GM19025 (cell line): ENCODE measurements around the gene RNU1-4.
"Not testable (repeated sequence)": the region's sequence is repeated elsewhere in the genome, so short reads cannot be mapped to it uniquely, and the experiment has no call there.

Source experiments
- ATAC-seq: cut with Tn5 transposase; IDR thresholded peaks from one replicate; pipeline ENCODE4 v1.9.1; 2021; ENCODE audit warnings: mild to moderate bottlenecking, low read depth, moderate library complexity; ENCODE audit not compliant: unreplicated experiment

RNU1-4 gene

GRCh38 chr1:16764820-16765655 is 24.7 kb downstream of the RNU1-4 start:
- not testable (repeated sequence) for ATAC-seq

DNA sequence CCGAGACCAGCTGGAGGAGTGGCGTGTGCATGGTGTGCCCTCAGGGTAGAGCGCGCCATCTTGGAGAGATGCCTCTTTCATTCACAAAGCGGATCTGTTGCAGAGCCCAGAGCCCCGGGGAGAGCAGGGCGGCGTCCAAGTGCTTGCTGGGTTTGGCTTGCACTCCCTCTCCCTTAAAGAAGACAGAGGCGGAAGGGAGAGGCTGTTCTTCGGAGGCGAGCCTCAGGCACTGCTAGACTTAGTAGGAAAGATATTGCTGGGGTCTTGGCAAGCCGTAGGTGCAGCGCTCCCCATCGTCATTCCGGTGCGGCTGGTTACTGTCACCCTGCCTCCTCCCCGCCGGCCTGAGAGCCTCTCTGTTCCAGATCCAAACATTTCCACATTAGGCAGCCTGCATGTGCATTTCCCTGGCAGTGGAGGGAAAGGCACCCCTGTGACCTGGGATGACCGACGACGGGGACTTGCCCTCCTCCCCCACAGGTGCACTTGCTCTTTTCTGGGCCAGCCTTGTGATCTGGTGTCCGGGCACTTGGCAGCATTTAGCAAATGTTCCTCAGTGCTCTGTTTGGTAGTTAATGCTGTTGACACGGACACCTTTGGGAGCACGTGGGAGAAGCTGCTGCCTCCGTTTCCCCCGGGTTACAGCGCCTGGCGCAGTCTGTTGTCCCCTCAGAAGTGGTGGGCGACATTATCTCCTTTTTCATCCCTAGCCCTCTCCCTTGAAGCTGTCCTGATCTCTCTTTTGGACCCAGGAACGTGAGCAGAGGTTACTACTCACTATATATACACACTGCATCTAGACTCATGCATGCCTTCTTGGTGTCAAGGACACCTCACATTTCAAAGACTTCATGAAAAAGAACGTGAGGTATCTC is 25.7 kb downstream of the RNU1-4 start:
- ATAC-seq = not testable (repeated sequence)

DNA sequence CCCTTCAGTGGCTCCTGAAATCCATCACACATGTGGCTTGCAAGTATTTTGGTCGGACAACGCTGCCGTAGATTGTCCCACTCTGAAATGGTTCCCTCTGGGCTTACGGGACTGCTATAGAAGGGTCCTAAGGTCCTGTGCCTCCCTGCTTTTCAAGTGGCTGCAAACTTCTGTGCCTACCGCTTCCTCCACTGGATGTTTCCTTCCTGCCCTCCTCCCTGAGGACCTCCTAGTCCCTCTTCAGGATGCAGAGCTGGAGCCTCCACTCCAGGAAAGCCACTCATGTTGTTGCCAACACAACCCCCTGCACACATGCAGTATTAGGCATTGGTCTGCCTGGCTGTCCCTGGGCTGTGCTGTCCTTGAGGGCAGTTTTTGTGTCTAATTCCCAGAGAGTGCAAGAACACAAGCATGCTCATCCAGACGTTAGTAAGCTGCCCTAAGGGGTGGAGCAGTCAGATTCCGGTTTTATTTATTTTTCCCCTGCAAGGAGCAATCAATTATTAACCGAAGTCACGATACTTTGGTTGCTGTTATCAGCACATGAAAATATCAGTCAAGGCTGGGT is 26.5 kb downstream of the RNU1-4 start:
- ATAC-seq = not testable (repeated sequence)

- not testable (repeated sequence) for ATAC-seq
Observed at GRCh38 chr1:16770139-16770759, 29.9 kb downstream of the RNU1-4 start.

DNA sequence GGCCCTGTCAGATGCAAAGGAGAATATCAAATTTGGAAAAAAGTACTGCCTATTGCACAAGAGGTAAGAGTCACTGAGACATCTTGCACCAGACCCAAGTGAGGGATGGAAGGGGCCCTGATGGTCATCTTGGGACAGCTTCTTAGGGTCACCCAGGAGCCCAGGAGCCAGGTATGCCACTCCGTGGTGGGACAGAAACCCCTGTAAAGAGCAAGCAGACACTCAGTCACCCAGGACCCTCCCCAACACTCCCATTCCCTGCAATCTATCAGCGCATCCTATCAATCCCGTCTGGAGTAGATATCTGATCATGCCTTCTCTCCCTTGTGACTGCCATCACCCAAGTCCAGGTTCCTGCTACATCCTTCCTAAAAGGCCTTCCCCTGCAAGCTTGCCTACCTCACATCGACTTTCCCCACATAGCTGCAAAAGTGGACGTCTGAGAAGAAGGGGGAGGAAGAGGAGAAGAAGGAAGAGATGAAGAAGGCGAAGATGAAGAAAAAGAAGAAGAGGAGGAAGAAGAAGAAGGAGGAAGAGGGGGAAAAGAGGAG is 30.7 kb downstream of the RNU1-4 start:
- ATAC-seq = not testable (repeated sequence)

- not testable (repeated sequence) for ATAC-seq
Observed at GRCh38 chr1:16772275-16773204, 32.2 kb downstream of the RNU1-4 start.

DNA sequence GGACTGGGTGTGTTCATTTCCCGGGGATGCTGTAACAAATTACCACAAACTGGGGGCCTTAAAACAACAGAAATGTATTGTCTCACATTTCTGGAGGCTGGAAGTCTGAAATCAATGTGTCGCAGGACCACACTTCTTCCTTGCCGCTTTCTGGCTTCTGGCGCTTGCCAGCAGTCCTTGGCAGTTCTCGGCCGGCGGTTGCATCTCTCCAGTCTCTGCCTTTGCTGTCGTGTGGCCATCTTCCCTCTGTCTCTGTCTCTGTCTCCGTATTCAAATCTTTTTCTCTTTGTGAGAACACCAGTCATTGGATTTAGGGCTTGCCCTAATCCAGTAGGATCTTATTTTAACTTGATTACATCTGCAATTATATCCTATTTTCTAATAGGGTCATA is 32.9 kb downstream of the RNU1-4 start:
- not testable (repeated sequence) for ATAC-seq

DNA sequence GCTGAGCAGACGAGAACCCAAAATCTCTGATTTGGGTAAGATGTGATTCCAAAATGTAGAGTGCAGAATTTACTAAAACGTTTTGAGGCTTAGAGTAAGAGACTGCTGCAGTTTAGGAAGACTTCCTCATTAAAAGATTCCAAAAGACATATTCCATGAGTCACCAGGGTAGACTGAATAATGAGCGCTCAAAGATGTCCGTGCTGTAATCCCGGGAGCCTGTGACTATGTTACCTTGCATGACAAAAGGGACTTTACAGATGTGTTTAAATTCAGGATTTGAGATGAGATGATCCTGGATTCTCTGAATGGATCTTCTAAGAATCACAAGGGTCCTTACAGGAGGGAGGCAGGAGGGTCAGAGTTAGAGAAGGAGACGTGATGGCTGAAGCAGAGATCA is 33.4 kb downstream of the RNU1-4 start:
- ATAC-seq = not testable (repeated sequence)

- ATAC-seq = not testable (repeated sequence)
Observed at GRCh38 chr1:16774773-16775172, 34.5 kb downstream of the RNU1-4 start.

GRCh38 chr1:16775290-16775689 is 35.0 kb downstream of the RNU1-4 start:
- not testable (repeated sequence) for ATAC-seq

- ATAC-seq = not testable (repeated sequence)
Observed at GRCh38 chr1:16776248-16776647, 35.9 kb downstream of the RNU1-4 start.

DNA sequence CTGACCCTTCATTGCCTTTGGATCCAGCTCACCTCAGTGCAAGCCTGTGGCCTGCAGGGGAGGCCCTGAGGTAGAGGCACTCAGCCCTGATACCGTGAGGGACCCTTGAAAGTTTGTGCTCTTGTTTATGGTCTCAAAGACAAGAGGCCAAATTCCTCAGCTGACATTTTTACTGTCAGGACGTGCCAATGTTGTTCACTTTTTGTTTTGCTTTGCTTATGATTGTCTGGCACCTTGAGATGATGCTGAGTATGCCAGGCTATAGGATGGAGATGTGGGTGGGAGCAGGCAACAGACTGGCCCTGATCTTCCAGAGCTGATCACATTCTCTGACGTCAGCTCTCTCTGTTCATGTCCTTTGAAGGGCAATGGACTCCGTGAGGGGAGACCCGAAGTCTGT is 36.5 kb downstream of the RNU1-4 start:
- ATAC-seq = not testable (repeated sequence)

- ATAC-seq = not testable (repeated sequence)
Observed at GRCh38 chr1:16777821-16778220, 37.5 kb downstream of the RNU1-4 start.

DNA sequence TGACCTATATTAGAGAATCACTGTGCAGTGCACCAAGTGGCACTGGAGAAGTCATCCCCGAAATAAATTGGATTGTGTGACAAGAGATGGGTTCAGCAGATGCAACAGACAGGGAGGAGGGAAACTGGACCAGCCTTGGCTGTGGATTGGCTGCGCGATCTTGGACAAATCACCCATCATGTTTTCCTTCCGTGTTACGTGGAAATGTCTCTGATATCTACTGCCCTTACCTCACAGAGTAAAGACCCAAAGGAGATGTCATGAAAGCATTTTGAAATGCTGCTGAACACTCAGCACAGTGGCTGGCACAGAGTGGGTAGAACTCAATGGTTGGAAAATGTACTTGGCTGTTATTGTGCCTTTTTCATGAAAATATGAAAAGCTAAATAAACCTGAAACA is 39.2 kb downstream of the RNU1-4 start:
- ATAC-seq = not testable (repeated sequence)

- not testable (repeated sequence) for ATAC-seq
Observed at GRCh38 chr1:16781033-16781432, 40.7 kb downstream of the RNU1-4 start.

- not testable (repeated sequence) for ATAC-seq
Observed at GRCh38 chr1:16781625-16782024, 41.3 kb downstream of the RNU1-4 start.

- ATAC-seq = not testable (repeated sequence)
Observed at GRCh38 chr1:16784955-16785354, 44.6 kb downstream of the RNU1-4 start.

DNA sequence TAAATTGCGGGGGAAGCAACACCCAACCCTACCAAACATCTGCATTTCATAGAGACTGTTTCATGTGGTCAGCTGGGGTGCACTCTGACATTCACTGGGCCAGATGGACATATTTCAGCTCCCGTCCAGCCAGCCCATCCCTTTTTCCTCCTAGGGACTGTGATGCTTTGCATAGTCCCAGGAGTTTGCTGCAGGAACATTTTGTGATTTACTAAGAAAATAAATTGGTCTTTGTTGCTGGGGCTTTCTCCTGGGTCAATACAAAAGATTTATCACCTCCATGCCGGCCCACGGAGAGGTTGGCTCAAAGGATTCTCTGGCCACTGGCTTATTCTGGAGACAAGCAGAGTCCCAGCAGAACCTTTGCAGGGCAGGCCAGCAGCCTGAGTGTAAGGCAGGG is 46.0 kb downstream of the RNU1-4 start:
- not testable (repeated sequence) for ATAC-seq

- not testable (repeated sequence) for ATAC-seq
Observed at GRCh38 chr1:16787175-16787574, 46.9 kb downstream of the RNU1-4 start.
